GM18499 (cell line): ENCODE measurements around the gene KLHDC3.

Experiments
- ATAC-seq: cut with Tn5 transposase; IDR thresholded peaks from one replicate; pipeline ENCODE4 v1.9.1; 2021; ENCODE audit warnings: moderate number of reproducible peaks; ENCODE audit not compliant: insufficient read depth, unreplicated experiment

The KLHDC3 gene

DNA sequence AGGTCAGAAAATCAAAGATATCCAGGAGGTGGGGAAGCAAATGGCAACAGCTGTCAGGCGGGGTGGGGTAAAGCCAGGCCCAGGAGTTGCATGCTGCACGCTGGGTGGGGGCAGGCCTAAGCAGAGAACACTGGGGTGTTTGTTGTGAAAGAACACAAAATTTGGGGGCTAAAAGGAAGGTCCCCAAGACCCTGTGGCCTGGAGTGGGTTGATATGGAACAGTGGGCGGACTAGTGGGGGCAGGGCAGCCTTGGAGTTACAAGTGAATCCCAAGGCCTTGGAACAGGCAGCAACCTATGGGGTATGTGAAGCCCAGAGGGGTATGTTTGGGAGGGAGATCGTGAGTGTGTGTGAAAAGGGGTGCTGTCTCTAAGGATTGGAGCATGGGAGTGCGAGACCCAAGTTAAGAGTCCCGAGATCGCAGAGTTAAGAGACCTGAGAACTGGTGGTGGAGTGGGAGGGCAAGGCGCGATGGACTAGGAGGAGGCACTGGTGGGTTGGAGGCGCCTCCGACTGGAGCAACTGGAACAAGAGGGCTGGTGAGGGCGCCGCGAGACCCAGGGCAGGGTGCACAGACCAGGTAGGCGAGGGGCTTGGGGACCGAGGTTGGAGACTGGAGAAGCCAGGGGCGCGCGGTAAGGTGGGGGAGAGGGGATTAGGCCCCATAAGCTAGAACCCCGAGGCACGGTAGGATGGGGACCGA lies 38.9 kb downstream of the KLHDC3 start:
- ATAC-seq: no peak

DNA sequence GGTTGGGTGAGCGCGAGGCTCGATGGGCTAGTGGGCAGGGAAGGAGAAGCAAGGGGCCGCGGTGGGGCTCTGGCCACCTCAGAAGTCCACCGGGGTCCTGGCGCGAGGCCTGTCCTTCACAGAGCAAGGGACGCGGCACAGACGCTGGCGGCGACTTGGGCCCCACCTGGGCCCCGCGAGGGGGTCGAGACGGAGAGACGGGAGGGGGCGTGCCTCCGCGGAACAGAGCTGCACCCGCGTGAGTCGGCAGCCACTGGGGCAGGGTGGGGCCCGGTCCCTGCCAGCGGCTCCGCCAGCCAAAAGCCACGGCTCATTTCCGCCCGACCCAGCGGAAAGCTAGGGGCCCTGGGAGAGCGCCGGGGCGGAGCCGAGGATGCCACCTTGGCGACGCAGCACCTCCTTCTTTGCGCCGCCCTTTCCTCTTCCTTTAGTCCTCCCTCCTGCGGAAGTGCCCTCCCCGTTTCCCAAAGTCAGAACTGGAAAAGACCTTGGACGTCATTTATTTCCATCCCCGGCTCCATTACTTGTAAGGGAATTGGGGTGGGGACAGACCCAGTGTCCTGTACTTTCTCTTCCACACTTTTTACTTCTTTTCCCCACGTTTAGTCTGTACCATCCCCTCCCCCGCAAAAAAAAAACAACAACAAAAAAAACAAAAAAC lies 39.6 kb downstream of the KLHDC3 start, which contains the start of gene CUL7:
CUL7 (minus strand) TSS at position 307 of the 661 bp plus-strand sequence. CDS start 1,063 bp downstream, outside the sequence.
- peak; percentile 73 for ATAC-seq

DNA sequence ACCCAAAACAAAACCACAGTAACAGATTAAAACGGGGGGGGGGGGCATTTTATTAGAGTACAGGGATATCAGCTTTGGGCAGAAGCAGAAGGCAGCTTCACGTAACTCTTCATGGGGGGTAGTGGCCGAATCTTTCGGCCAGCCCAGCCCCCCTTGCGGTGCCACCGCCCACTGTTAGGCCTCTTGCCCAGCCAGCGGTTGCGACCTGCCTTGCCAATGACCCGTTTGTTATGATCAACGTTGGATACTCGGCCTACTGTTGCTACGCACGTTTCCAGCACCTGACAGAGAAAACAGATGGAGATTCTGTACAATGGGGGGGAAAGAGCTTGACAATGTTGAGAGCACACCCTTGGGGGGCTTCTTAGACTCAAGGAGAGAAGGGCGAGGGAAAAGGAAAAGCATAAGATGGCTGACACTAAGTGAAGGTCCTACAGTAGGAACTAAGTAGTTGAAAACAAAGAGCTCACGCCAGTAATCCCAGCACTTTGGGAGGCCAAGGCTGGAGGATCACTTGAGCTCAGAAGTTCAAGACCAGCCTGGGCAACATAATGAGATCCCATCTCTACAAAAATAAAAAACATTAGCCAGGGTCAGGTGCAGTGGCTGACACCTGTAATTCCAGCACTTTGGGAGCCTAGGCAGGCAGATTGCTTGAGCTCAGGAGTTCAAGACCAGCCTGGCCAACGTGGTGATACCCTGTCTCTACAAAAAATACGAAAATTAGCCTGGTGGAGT lies 40.3 kb downstream of the KLHDC3 start:
- ATAC-seq: no peak

DNA sequence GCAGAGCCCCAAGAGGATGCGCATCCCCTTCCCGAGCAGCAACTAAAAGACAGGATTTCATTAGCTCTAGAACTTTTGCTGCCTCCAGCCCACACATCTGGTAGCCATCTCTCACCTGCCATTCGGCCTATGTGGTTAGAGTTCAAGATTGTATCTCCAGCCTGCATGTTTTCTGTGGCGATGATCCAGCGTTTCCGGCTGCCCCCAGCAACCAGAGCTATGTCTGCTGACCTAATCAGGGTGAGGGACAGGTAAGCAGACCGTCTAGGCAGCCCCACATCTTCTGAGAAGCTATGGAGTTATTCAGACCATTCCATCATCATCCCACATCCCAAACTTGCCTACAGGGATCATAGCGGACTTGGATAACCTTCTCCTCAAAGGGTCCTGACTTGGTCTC lies 41.9 kb downstream of the KLHDC3 start:
- no peak for ATAC-seq

DNA sequence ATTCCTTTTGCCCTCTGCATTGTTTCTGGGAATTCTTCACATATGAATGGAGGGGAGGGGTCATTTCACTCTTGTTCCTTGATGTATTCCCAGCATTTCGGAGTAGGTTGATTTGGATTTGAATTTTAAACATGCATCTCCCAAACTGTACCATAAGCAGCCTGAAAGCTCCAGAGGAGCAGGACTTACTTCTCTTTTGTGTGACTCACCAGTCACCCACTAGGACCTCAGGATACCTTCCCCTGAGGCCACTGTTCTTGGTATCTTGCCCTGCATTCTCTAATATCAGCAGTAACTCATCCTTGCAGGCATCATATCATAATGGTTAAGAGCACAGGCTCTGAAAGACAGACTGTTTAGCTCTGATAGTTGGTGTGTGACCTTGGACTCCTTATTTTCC lies 44.5 kb downstream of the KLHDC3 start:
- no peak for ATAC-seq

DNA sequence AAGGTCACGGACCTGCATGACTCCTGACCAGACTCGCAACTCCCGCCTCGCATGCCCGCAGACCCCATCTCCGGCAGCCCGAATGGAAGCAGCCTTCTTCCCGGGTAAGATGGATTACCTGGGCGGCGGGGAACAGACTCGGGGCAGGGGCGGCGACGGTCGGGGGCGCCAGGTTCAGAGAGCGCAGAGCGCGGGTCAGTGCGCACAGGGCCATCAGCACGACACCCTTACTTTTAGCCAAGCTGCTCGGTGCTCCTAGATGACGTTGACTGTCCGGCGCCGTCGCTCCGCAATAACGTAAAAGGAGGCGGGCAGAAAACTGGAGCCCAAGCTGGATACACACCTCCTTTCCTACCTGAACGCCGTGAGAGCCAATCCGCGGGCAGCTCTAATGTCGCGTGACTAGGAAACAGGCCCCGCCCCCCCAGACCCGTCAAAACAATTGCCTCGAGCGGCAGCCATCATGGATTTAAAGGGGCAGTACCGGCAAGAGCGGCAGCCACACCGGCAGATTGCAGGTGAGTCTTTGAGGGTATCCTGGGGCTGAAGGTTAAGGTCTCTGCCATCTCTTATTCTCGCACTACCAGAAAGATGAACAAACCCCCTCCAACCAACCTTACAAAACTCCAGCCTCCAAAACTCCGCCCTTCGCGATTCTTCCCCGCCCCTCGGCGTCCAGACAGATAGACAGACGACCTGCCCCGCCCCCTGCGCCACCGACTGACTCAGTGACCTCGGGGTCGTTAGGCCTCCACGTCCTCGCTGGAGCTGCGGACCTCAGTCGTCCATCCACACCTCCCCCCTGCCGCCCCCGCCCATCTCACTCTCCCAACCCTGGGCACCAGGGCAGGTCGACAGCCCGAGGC lies 45.4 kb downstream of the KLHDC3 start, which contains the start of the genes KLC4 and MRPL2:
KLC4 (plus strand) TSS at position 464 of the 866 bp plus-strand sequence. CDS start 1,705 bp downstream, outside the sequence.
MRPL2 (minus strand) TSS at position 267 of the 866 bp plus-strand sequence; CDS start at position 214, 53 bp downstream.
- peak; percentile 80 for ATAC-seq

DNA sequence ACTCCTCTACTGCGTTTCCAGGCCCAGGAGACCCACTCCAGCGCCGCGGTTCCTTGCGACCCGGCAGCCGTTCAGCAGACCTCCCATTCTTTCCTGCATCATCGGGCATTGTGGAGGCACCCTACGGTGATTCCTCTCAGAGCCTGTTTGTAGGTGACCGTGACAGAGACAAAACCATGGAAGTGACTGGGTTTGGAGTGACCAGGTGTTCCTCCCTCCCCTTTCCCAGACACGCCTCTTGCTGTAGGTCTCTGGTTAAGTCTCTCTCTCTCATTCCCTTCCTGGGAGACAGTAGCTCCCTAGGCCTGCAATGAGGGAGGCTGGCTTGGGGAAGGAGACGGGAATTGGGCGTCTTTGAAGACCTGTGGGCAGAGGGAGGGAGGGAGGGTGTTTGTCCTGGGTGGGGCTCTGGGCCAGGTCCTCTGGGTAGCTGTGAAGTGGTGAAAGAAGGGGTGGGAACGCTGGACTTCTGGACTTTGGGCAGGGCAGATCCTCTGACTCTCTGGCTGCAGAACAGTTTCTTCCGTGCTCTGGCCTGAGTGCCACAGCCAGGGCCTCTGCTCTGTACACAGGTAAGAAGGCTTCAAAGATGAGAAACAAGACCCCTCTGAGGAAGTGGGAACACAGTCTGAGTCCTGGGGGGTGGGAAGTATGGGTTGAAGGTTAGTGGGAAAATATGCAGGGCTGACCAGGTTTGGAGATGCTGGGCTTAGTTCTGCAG lies 46.1 kb downstream of the KLHDC3 start:
- ATAC-seq: no peak

DNA sequence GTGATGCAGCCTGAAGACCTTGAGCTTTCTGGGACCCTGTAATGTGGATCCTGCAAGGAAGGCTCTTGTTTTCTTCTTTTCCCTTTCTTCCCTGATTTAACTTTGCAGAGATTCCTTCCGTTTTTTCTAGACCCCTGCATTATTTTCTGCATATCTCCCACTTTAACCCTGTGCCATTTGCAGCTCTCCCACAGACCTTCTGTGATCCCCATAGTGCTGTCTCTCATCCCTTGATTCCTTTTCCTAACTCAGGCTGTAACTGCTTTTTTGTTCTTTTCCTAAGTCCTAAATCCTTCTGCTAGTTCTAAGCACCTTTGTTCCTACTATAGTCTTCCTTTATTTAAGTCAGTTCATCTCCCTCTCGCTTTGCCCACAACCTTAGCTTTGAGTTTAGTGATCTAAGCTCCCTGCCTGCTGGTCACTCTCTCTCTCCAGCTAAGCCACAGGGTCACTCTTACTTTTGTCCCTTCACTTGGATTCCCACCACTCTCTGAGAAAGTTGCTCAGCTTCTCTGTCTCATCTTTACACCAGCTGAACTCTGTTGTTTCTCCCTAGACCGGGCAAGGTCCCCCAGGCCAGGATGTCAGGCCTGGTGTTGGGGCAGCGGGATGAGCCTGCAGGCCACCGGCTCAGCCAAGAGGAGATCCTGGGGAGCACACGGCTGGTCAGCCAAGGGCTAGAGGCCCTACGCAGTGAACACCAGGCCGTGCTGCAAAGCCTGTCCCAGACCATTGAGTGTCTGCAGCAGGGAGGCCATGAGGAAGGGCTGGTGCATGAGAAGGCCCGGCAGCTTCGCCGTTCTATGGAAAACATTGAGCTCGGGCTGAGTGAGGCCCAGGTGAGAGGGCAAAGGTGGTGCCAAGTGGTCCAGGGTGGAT lies 46.9 kb downstream of the KLHDC3 start:
- no peak for ATAC-seq

DNA sequence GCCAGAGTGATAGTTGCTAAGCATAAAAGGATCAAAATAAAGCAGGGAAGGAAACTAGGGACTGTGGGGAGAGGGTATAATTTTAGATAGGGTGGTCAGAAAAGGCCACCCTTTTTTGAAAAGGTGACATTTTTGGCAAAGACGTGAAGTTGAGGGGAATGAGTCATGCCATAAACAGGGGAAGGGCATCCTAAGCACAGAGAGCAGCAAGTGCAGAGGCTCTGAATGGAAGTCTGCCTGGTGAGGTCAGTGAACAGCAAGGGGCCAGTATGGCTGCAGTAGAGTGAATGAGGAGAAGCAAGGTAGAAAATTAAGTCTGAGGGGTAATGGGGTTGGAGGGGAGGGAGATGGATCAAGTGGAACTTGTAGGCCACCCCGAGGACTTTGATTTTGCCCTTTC lies 47.8 kb downstream of the KLHDC3 start:
- ATAC-seq: no peak

DNA sequence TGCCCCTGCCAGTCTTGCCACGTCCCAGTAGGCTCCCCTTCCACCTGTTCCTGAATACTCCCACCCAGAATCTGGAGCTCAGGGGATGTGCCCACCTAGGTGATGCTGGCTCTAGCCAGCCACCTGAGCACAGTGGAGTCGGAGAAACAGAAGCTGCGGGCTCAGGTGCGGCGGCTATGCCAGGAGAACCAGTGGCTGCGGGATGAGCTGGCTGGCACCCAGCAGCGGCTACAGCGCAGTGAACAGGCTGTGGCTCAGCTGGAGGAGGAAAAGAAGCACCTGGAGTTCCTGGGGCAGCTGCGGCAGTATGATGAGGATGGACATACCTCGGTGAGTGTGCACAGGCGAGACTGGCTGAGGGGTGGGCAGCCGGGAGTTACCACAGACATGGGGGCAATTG lies 48.8 kb downstream of the KLHDC3 start:
- ATAC-seq: no peak

DNA sequence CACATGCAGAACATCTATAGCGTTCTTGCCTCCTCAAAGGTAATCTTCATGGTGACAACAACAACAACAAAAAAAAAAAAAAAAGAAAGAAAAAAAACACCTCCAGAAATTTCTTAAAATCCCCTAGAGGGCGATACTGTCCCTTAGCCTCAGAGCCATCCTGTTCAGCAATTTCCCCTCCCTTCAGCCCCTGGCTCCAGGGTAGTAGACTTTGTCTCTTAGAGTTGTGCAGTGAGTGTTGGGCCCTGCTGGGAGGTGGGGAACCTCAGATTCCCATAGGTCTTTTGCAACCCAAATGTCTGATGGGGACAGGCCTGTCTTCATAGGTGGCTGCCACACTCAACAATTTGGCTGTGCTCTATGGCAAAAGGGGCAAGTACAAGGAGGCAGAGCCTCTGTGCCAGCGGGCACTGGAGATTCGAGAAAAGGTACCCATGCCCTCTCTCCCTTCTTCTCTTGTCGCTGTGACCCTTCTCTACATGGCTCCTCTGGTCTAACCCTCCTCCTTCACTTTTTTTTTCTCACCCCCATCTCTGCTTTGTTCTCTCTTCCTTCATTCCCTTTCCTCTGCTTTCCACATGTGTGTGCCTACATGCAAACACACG lies 56.1 kb downstream of the KLHDC3 start:
- ATAC-seq: no peak
